Sciatic nerve (tissue), 2 donors: ENCODE results near the gene MEAF6. TPM values are rescaled to one million over a fixed set of nuclear protein-coding genes. Genes with fewer than 3 reads are reported as not detected.
"Not testable (repeated sequence)": the region's sequence is repeated elsewhere in the genome, so short reads cannot be mapped to it uniquely, and the experiment has no call there.

ENCODE experiments used
- ATAC-seq: fragments of 200-7000 bp; cut with Tn5 transposase; one replicate; pipeline ENCODE4 v1.9.1; 2020; ENCODE audit warnings: mild to moderate bottlenecking, moderate library complexity
- DNase-seq: peaks from one replicate; pipeline ENCODE4 v3.0.0-alpha.2; 2020; ENCODE audit warnings: low spot score
- intact Hi-C: fragments of 100-400 bp; cut with DNase I; formaldehyde crosslinking; loops from one replicate; pipeline ENCODE4 v1.14.2; 2022
- total RNA-seq: library from RNA; stranded (reverse); fragmentation: NEBNext Ultra II Directional; extraction: Animal tissue kit (Norgen Biotek cat#: 25700); gene quantifications from one replicate; pipeline ENCODE4 v1.2.1, GENCODE V29; 2021
- donor health status: DM: no; HTN: no; CAD: no.
- donor health status: DM: no; HTN: no; CAD: no.

The MEAF6 gene
- total RNA-seq, result 52.7 TPM

DNA sequence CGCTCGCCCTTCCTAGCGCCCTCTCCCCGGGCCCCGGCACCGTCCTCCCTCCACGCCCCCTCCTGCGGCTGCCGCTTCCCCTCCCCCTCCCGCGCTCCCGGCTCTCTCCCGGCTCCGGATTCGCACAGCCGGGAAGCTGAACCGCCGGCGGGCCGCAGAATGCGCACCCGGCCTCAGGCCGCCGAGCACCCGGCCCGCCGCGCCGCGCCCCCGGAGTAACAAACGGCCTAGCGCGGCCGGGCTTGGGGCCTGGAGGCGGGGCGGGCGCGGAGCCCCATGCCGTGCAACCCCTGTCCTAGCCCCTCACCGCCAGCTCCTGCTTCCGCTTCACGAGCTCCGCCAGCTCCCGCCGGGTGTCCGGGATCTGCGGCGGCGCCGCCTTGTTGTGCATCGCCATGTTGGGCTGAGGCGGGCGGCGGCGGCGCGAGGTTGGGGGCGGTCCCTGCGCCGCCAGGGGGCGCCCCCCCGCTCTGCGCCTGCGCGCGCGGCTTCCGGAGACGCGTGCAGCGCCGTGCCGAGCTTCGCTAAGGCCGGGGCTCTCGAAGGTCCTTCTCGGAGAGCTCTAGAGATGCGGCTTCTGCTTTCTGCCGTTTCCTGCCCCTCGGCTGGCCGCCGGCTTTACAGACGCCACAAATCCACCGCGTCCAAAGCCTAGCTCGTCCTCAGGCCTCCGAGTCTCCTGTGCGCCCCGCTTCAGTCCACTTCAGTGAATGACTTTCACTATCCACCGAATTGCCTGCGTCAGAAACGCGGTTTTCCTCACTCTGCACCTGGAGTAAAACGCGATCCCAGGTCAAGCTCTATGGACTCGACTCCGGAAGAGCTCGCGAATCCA, at the start of gene MEAF6:
Gene MEAF6, minus strand, starts transcription at position 417 of the 835 bp plus-strand sequence. Its CDS starts 20 bp downstream, at position 397.
- peak; percentile 88 for DNase-seq
- ATAC-seq, result peak; percentile 98
- intact Hi-C loops, result no loop called here

DNA sequence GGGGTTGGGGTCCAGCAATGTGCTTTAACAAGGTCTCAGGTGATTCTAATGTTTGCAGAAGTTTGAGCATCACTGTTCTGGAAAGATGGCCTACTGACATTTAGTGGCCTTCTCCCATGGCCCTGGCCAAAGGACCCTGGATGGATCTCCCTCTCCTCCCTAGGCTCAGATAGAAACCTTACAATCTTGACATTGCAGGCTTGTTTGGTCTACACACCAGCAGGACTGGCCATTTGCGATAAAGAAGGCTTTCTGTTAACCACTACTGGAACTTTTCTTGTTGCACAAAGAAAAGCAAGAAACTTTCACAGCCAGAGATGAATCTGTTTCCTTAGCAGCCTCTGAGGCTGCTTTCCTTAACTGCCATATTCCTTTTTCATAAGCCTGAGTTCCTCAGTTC, 48.4 kb upstream of the MEAF6 start:
- intact Hi-C loops, result no loop called here
- DNase-seq (no peak), ATAC-seq (no peak)

- no peak for DNase-seq
- ATAC-seq, result no peak
- intact Hi-C loops, result no loop called here
These were observed 46.9 kb upstream of the MEAF6 start for GRCh38 chr1:37561133-37562132.

DNA sequence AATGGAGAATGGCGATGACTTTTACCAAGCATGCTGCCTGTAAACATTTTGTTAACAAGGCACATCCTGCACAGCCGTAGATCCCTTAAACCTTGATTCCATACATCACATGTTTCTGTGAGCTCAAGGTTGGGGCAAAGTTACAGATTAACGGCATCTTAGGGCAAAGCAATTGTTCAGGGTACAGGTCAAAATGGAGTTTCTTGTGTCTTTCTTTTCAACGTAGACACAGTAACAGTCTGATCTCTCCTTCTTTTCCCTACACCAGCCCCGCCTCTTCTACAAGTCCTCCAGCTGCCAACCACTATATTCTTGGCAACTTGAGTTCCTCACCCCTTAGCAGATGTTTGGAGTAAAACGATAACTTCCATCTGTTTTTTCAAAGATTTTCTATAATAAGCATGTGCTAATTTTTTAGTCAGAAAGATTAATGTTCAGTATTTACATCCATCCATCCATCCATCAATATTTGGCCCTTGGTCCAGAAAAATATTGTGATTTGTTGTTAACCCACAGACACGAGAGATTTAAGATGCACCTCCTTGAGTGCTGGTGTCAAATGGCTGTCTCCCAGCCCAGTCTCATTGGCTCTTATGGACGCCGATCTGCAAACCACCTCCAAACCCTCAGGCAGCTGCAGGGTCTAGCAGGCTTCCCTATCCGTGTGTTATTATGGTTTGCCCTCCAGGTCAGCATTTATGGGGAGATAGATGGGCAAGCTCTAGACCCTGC, 46.0 kb upstream of the MEAF6 start:
- intact Hi-C loops, result no loop called here
- DNase-seq (no peak), ATAC-seq (no peak)

- ATAC-seq, intact Hi-C loops, DNase-seq: not testable (repeated sequence)
These were observed 45.4 kb upstream of the MEAF6 start for GRCh38 chr1:37559957-37560379.

GRCh38 chr1:37559080-37559479, 44.5 kb upstream of the MEAF6 start:
- ATAC-seq (no peak), DNase-seq (no peak)
- intact Hi-C loops, result no loop called here

DNA sequence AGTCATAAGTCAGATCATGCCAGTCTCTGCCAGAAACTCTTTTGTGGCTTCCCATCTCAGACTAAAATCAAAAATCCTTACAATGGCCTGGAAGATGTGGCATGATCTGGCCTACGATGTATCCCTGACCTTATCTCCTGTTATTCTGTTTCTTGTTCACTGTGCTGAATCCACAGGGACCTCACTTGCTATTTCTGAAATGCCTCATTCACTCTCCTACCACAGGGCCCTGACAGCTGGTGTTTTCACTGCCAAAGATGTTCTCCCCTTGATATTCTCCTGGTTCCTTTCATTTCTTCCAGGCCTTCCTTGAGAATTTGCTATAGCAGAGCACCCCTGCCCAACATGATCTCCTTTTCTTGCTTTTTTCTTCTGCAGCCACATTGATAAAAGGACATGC, 43.8 kb upstream of the MEAF6 start:
- intact Hi-C loops, result no loop called here
- ATAC-seq, result no peak

DNA sequence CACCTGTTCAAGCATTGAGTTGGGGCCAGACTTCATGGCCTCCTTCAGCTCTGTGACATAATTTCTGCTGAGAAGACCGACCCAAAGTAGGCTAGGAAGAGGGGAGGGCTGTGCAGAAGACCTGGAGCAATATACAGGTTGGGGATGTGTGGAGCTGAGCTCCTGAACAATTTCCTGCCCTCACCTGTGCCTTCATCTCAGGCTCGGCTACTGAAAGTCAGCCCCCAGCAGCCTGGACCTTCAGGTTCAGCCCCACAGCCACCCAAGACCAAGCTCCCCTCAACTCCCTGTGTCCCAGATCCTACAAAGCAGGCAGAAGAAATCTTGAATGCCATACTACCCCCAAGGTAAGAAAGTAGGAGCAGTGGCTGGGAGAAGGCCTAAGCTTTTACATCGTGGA, 42.8 kb upstream of the MEAF6 start:
- ATAC-seq, result no peak

More for the DNA sequence above, 43.8 kb upstream of the MEAF6 start:
- no peak for DNase-seq

DNA sequence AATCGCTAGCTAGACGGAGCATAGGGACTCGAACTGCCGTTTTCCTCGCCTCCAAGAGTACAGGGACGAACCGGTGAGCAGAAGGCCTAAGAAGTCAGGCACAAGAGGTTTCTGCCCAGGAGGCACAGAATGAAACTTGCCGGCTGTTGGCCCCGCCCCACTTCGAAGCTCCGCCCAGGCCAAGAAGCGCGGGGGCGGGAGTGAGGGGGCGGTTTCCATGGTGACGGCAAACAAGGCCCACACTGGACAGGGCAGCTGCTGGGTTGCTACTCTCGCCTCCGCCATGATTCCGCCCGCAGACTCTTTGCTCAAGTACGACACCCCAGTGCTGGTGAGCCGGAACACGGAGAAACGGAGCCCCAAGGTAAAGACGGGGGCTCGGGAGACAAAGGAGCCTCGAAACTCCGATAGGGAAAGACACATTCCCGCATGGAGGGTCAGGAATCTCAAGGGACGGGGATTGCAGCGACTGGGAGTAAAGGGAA, 42.2 kb upstream of the MEAF6 start, which contains the start of gene DNALI1:
Gene DNALI1, plus strand, starts transcription at position 229 of the 485 bp plus-strand sequence. Its CDS starts 55 bp downstream, at position 284.
- ATAC-seq (peak; percentile 95), DNase-seq (peak; percentile 91)
- intact Hi-C loops, result no loop called here

More for the DNA sequence above, 42.8 kb upstream of the MEAF6 start:
- no peak for DNase-seq
- intact Hi-C loops, result no loop called here

DNA sequence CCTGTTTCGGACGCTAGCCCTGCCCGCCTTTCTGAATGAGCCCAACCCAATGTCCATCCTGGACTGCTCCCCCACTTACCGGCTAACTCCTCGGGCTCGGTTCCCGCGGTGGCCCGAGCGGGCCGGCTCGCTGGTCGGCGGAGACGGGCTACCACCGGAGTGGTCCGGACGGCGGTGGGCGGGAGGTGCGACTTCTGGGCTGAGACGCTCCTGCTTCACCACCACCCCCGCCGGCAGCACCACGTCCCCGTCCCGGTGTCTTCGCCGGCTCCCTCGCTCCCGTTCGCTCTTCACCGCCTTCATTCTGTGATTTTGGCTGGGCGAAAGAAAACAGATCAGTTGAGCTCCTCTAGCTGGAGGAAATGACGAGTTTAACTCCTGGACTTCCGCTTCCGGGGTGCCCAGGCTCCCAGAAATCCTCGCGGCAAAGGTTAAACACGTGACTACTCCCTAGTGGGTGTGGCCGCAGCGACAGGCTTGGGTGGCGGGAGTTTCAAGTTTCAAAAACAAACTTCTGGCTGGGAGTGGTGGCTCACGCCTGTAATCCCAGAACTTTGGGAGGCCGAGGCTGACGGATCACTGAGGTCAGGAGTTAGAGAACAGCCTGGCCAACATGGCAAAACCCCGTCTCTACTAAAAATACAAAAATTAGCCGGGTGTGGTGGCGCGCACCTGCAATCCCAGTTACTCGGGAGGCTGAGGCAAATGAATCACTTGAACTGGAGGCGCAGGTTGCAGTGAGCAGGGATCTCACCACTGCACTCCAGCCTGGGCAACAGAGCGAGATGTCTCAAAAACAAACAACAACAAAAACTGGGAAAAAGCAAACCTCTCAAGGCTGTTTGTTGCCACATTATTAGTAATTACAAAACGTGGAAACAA, 39.6 kb upstream of the MEAF6 start, which contains the start of gene SNIP1:
Gene SNIP1, minus strand, starts transcription at position 367 of the 882 bp plus-strand sequence. Its CDS starts 64 bp downstream, at position 303.
- ATAC-seq (peak; percentile 97), DNase-seq (peak; percentile 94)
- intact Hi-C loops, result no loop called here

GRCh38 chr1:37553598-37553926, 39.0 kb upstream of the MEAF6 start:
- intact Hi-C loops, result no loop called here
- DNase-seq (no peak), ATAC-seq (no peak)

GRCh38 chr1:37549341-37549740, 34.8 kb upstream of the MEAF6 start:
- intact Hi-C loops, result no loop called here
- ATAC-seq (no peak), DNase-seq (no peak)

- ATAC-seq, result no peak
- intact Hi-C loops, result no loop called here
- no peak for DNase-seq
These were observed 30.5 kb upstream of the MEAF6 start for GRCh38 chr1:37545019-37545418.

DNA sequence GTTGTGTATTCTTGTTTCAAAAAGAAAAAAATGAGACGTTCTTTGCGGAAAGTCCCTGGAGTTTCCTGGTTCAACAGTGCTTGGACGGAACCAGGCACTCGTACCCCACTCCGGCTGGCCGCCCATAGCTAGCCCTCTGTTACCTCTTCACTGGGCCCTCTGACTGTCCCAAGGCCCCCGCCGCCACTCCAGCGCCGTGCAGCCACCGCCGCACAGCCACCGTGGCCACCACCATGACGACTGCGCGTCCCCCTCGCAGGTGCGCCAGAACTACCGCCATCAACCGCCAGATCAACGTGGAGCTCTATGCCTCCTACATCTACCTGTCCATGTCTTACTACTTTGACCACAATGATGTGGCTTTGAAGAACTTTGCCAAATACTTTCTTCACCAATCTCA, 30.0 kb upstream of the MEAF6 start:
- intact Hi-C loops, result no loop called here
- DNase-seq (no peak), ATAC-seq (no peak)

DNA sequence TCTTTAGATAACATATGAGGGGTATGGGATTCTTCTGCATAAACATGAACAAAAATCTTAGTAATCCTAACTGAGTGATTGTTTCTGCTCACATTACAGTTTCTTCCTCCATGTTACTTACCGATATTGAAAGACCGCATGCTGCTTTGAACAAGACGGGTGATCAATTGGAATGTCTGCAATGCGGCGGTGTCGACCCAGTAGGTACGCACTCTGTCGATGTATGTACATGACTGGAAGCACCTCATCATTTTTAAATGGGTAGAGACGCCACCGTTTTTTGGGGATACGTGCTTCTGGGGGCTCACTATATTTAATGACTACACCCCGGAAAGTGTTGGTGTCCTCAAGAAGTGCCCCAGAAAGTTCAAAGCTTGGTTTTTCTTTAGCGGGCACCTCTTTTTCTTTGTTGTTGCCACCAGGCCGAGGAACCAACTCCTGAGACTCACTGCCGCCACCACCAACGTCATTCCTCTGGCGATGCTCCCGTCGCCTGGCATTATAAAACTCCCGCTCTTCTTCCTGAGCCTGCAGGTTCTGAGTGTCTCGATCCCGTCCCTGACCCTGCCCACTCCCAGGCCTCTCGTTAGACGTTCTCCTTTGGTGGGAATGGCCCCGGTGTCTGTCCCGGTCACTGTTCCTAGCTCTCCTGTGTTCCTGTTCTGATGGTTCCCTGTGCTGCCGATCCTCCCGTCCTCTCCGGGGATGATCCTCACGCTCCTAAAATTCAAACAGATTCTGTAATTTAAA, 25.6 kb upstream of the MEAF6 start:
- intact Hi-C loops, result no loop called here
- no peak for ATAC-seq
- no peak for DNase-seq

DNA sequence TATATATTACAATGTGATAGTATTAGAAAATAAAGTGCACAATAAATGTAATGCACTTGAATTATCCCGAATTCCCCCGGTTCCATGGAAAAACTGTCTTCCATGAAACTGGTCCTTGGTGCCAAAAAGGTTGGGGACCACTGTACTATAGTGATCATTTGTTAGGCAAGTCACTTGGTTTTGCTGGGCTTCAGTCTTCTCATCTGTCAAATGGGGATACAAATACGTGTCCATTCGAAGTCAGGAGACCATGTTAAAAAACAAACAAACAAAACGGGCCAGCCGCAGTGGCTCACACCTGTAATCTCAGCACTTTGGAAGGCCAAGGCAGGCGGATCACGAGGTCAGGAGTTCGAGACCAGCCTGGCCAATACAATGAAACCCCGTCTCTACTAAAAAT, 24.6 kb upstream of the MEAF6 start:
- intact Hi-C loops, DNase-seq, ATAC-seq: not testable (repeated sequence)

GRCh38 chr1:37537378-37537777, 22.8 kb upstream of the MEAF6 start:
- no peak for DNase-seq
- no peak for ATAC-seq
- intact Hi-C loops, result no loop called here
